ENCODE data around the gene CD47.

DNA sequence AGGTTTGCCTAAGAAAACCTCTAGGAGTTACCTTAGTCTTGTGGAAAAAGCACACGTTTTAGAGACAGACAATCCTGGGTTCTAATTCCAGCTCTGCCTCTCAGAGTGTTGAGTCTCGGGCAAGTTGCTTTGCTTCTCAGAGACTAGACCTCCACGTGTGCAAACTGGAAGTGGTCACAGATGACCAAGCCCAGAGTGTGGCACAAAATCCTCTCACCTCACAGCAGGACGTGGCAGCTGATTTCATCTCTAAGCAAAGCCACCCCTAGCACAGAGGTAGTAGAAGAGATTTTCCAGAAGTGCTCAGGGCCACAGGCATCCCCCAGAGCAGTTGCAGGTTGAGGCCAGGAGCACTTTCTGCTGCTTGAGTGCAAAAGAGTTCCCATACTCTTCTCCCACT, 79.2 kb downstream of the CD47 start:
- TF ChIP-seq, protein P1, sequence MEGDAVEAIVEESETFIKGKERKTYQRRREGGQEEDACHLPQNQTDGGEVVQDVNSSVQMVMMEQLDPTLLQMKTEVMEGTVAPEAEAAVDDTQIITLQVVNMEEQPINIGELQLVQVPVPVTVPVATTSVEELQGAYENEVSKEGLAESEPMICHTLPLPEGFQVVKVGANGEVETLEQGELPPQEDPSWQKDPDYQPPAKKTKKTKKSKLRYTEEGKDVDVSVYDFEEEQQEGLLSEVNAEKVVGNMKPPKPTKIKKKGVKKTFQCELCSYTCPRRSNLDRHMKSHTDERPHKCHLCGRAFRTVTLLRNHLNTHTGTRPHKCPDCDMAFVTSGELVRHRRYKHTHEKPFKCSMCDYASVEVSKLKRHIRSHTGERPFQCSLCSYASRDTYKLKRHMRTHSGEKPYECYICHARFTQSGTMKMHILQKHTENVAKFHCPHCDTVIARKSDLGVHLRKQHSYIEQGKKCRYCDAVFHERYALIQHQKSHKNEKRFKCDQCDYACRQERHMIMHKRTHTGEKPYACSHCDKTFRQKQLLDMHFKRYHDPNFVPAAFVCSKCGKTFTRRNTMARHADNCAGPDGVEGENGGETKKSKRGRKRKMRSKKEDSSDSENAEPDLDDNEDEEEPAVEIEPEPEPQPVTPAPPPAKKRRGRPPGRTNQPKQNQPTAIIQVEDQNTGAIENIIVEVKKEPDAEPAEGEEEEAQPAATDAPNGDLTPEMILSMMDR (IDR thresholded peaks at IDR 0.05): no peak
- no peak for TF ChIP-seq POLR2AphosphoS5 (IDR thresholded peaks at IDR 0.05)
- no peak for TF ChIP-seq POLR2A (IDR thresholded peaks at IDR 0.05)

All from sigmoid colon (tissue), 4 donors.